ENCODE data around the gene OPRM1. TPM values are rescaled to one million over a fixed set of nuclear protein-coding genes. Genes with fewer than 3 reads are reported as not detected.

Gene OPRM1
- polyA plus RNA-seq, 1 donor (not counting 4 experiments of a cell fraction or from before 2014, with no cell fraction given) = not detected

- Histone ChIP-seq H3K4me3 (ENCODE audit: control insufficient read depth in 2 of 3, extremely low read depth in 1 of 3, insufficient read depth in 2 of 3, low read depth in 1 of 3, low read length in 3 of 3) (no peak overlapping the region), H2AFZ (ENCODE audit: control insufficient read depth, low read length) (no peak overlapping the region), H3K27ac (ENCODE audit: control insufficient read depth, insufficient read depth, low read length) (no peak overlapping the region), H3K79me2 (ENCODE audit: control insufficient read depth, insufficient read depth, low read length) (no peaks in the 10 kb centered on the region), H3K9me3 (ENCODE audit: control insufficient read depth, low read depth, low read length) (no peaks in the 10 kb centered on the region), H3K27me3 (ENCODE audit: control insufficient read depth, extremely low read depth, insufficient read depth, low read length) (no peaks in the 10 kb centered on the region), H3K4me1 (ENCODE audit: control insufficient read depth, extremely low read depth, insufficient read depth, low read length) (no peaks in the 10 kb centered on the region), H3K4me2 (ENCODE audit: control insufficient read depth, extremely low read depth, insufficient read depth, low read depth, low read length) (no peak overlapping the region), H3K9ac (ENCODE audit: control insufficient read depth, extremely low read depth, insufficient read depth, low read length) (no peak overlapping the region), H4K20me1 (ENCODE audit: control insufficient read depth, extremely low read depth, insufficient read depth, low read length) (no peaks in the 10 kb centered on the region), H3K9me1 (ENCODE audit: control insufficient read depth, extremely low read depth, insufficient read depth, low read length) (no peaks in the 10 kb centered on the region), H3K36me3 (ENCODE audit: control insufficient read depth in 2 of 2, extremely low read depth in 1 of 2, insufficient read depth in 2 of 2, low read length in 2 of 2) (no peaks in the 10 kb centered on the region)
- dilution Hi-C loops (cut with MboI; ENCODE audit: extremely low pct_ligation_motif_present, low sequenced_read_pairs) = loop anchor here (25.0 kb wide), 2 partner anchors 171 to 296 kb away; no protein-coding TSS in a partner anchor
- DNase-seq (ENCODE audit: low read depth, low spot score) (no peak), FAIRE-seq (no peak)
- TF ChIP-seq EZH2 (IDR thresholded peaks at IDR 0.05; ENCODE audit: low read length) = no peak
- peak in 1 of 3 experiments; percentile 21 for TF ChIP-seq CTCF (optimal IDR thresholded peaks at IDR 0.05 in 1 of 3, IDR thresholded peaks at IDR 0.05 in 1 of 3, conservative IDR thresholded peaks at IDR 0.05 in 1 of 3; ENCODE audit: extremely low read depth in 1 of 3, insufficient read depth in 2 of 3, low read length in 3 of 3)
Measured at GRCh38 chr6:154166140-154166539, 127.1 kb downstream of the OPRM1 start.

- Histone ChIP-seq H3K9ac (ENCODE audit: control insufficient read depth, extremely low read depth, insufficient read depth, low read length) (no peak overlapping the region), H3K4me3 (ENCODE audit: control insufficient read depth in 2 of 3, extremely low read depth in 1 of 3, insufficient read depth in 2 of 3, low read depth in 1 of 3, low read length in 3 of 3) (no peak overlapping the region), H3K27me3 (ENCODE audit: control insufficient read depth, extremely low read depth, insufficient read depth, low read length) (no peaks in the 10 kb centered on the region), H3K79me2 (ENCODE audit: control insufficient read depth, insufficient read depth, low read length) (no peaks in the 10 kb centered on the region), H3K9me3 (ENCODE audit: control insufficient read depth, low read depth, low read length) (no peaks in the 10 kb centered on the region), H3K4me2 (ENCODE audit: control insufficient read depth, extremely low read depth, insufficient read depth, low read depth, low read length) (no peak overlapping the region), H3K4me1 (ENCODE audit: control insufficient read depth, extremely low read depth, insufficient read depth, low read length) (no peaks in the 10 kb centered on the region), H3K27ac (ENCODE audit: control insufficient read depth, insufficient read depth, low read length) (no peak overlapping the region), H2AFZ (ENCODE audit: control insufficient read depth, low read length) (no peak overlapping the region), H3K9me1 (ENCODE audit: control insufficient read depth, extremely low read depth, insufficient read depth, low read length) (no peaks in the 10 kb centered on the region), H4K20me1 (ENCODE audit: control insufficient read depth, extremely low read depth, insufficient read depth, low read length) (no peaks in the 10 kb centered on the region), H3K36me3 (ENCODE audit: control insufficient read depth in 2 of 2, extremely low read depth in 1 of 2, insufficient read depth in 2 of 2, low read length in 2 of 2) (no peaks in the 10 kb centered on the region)
- no peak for DNase-seq (ENCODE audit: low read depth, low spot score)
- dilution Hi-C loops (cut with MboI; ENCODE audit: extremely low pct_ligation_motif_present, low sequenced_read_pairs) = loop anchor here (25.0 kb wide), 2 partner anchors 170 to 295 kb away; no protein-coding TSS in a partner anchor
- no peak for TF ChIP-seq EZH2 (IDR thresholded peaks at IDR 0.05; ENCODE audit: low read length)
- no peak for TF ChIP-seq CTCF (optimal IDR thresholded peaks at IDR 0.05 in 1 of 3, IDR thresholded peaks at IDR 0.05 in 1 of 3, conservative IDR thresholded peaks at IDR 0.05 in 1 of 3; ENCODE audit: extremely low read depth in 1 of 3, insufficient read depth in 2 of 3, low read length in 3 of 3)
- FAIRE-seq = no peak
Measured at GRCh38 chr6:154167126-154167525, 128.1 kb downstream of the OPRM1 start.
